Lung (tissue), 12 donors: Measurements from ENCODE around the gene AMZ1. TPM values are rescaled to one million over a fixed set of nuclear protein-coding genes. Genes with fewer than 3 reads are reported as not detected.
A peak's percentile ranks its signal among the peaks of the same experiment; 100 is the strongest.
"Not testable (repeated sequence)": the region's sequence is repeated elsewhere in the genome, so short reads cannot be mapped to it uniquely, and the experiment has no call there.

Experiments
- ATAC-seq: fragments of 200-7000 bp; cut with Tn5 transposase; one replicate; pipeline ENCODE4 v1.9.1; 2020; ENCODE audit warnings: moderate number of reproducible peaks; ENCODE audit not compliant: insufficient read depth, low FRiP score
- DNase-seq, 3 donors: peaks; one replicate each; pipeline ENCODE4 v3.0.0-alpha.2; 2013 to 2017
- H3K27ac ChIP-seq, 2 donors: one replicate each; pipeline ENCODE4 v1.5.1; 2013; ENCODE audit warnings: mild to moderate bottlenecking in 2 of 2, moderate library complexity in 2 of 2, control low read depth in 1 of 2, inconsistent platforms in 1 of 2, low read depth in 1 of 2, low read length in 1 of 2
- H3K27me3 ChIP-seq, 3 donors: one replicate each; pipeline ENCODE4 v1.5.1; 2013; ENCODE audit warnings: low read length in 2 of 3; ENCODE audit not compliant: control insufficient read depth in 3 of 3, insufficient read depth in 3 of 3
- H3K36me3 ChIP-seq, 4 donors: one replicate each; pipeline ENCODE4 v1.5.1; 2013; ENCODE audit warnings: low read length in 4 of 4, mild to moderate bottlenecking in 1 of 4, moderate library complexity in 1 of 4; ENCODE audit not compliant: control insufficient read depth in 4 of 4, insufficient read depth in 4 of 4
- H3K4me1 ChIP-seq, 5 donors: one replicate each; pipeline ENCODE4 v1.5.1; 2013; ENCODE audit warnings: low read length in 5 of 5, mild to moderate bottlenecking in 2 of 5, moderate library complexity in 1 of 5; ENCODE audit not compliant: control insufficient read depth in 5 of 5, insufficient read depth in 5 of 5
- H3K4me3 ChIP-seq: one replicate; pipeline ENCODE4 v1.5.1; 2013; ENCODE audit warnings: mild to moderate bottlenecking, control low read depth, moderate library complexity
- H3K9ac ChIP-seq, 2 donors: one replicate each; pipeline ENCODE4 v1.5.1; 2013; ENCODE audit warnings: low read length in 2 of 2, control low read depth in 1 of 2; ENCODE audit not compliant: insufficient read depth in 1 of 2
- H3K9me3 ChIP-seq, 4 donors: one replicate each; pipeline ENCODE4 v1.5.1; 2013; ENCODE audit warnings: low read length in 3 of 4, mild to moderate bottlenecking in 1 of 4, moderate library complexity in 1 of 4; ENCODE audit not compliant: control insufficient read depth in 4 of 4, insufficient read depth in 3 of 4
- WGBS, 2 donors: extraction: QIAGEN DNeasy Blood & Tissue Kit; methylation state at CpG; one replicate each; pipeline ENCODE4 v1.1.7; 2013; 5-methylcytosine and 5-hydroxymethylcytosine counted together
- polyA plus RNA-seq, 2 donors: library from polyadenylated mRNA; stranded (reverse); fragments of 200-250 nt; gene quantifications; one replicate each; pipeline ENCODE4 v1.2.1, GENCODE V29; 2013
- total RNA-seq, 2 donors: library from RNA; depleted of rRNA in 1 of 2; stranded (reverse); fragments of >200 nt in 1 of 2; gene quantifications; one replicate each; pipeline ENCODE4 v1.2.1, GENCODE V29; 2014 to 2021
- TF ChIP-seq, protein P1 (sequence below): IDR thresholded peaks from 2 replicates; pipeline ENCODE4 v1.5.1; 2012; ENCODE audit warnings: mild to moderate bottlenecking; ENCODE audit errors: control extremely low read depth, extremely low read depth
- donor health status: control.
- donor health status: control.
- donor health status: Bipolar disorder and iron deficiency.
- donor health status: healthy.
- donor health status: DM: yes; HTN: yes; CAD: no.

The AMZ1 gene
- total and polyA plus RNA-seq, 4 donors = 0.13 to 8.3 (median 0.52) TPM

DNA sequence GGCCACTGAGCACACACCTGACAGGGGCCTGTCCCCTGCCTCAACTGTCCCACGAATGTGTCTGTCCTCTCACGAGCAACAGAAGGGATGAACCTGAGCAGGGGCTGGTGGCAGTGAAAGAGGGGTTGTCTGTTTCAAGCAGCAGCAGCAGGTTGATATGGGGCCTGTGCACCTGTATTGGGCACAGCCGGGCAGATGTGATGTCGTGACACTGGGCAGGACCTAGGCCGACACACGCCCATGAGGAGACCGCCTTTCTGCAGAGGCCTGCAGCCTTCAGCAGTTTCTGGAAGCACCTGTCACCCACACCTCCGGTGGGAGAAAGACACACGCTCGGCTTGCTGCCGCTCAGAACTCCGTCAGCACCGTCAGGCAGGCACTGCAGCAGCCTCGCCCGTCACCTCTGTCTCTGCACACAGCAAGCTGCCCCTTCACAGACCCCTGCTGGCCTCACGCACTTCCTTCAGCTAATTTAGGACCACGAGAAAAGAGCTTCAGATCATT is 48.5 kb downstream of the AMZ1 start:
- no peak for ATAC-seq
- no peak for DNase-seq
- peaks cover 0 to 25% (median 8%) of the 10 kb centered on the region in 5 donors for H3K4me1 ChIP-seq
- H3K36me3 ChIP-seq = peaks cover 0 to 5% (median under 1%) of the 10 kb centered on the region in 4 donors
- H3K9me3 ChIP-seq = no peaks in the 10 kb centered on the region
- TF ChIP-seq, protein P1, sequence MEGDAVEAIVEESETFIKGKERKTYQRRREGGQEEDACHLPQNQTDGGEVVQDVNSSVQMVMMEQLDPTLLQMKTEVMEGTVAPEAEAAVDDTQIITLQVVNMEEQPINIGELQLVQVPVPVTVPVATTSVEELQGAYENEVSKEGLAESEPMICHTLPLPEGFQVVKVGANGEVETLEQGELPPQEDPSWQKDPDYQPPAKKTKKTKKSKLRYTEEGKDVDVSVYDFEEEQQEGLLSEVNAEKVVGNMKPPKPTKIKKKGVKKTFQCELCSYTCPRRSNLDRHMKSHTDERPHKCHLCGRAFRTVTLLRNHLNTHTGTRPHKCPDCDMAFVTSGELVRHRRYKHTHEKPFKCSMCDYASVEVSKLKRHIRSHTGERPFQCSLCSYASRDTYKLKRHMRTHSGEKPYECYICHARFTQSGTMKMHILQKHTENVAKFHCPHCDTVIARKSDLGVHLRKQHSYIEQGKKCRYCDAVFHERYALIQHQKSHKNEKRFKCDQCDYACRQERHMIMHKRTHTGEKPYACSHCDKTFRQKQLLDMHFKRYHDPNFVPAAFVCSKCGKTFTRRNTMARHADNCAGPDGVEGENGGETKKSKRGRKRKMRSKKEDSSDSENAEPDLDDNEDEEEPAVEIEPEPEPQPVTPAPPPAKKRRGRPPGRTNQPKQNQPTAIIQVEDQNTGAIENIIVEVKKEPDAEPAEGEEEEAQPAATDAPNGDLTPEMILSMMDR = no peak
- no peaks in the 10 kb centered on the region for H3K27me3 ChIP-seq
- H3K9ac ChIP-seq = no peak overlapping the region
- no peak overlapping the region for H3K4me3 ChIP-seq
- no peak overlapping the region for H3K27ac ChIP-seq
- WGBS, 2 donors = 68 to 84% methylated on average over 17 of the region's 17 CpGs

DNA sequence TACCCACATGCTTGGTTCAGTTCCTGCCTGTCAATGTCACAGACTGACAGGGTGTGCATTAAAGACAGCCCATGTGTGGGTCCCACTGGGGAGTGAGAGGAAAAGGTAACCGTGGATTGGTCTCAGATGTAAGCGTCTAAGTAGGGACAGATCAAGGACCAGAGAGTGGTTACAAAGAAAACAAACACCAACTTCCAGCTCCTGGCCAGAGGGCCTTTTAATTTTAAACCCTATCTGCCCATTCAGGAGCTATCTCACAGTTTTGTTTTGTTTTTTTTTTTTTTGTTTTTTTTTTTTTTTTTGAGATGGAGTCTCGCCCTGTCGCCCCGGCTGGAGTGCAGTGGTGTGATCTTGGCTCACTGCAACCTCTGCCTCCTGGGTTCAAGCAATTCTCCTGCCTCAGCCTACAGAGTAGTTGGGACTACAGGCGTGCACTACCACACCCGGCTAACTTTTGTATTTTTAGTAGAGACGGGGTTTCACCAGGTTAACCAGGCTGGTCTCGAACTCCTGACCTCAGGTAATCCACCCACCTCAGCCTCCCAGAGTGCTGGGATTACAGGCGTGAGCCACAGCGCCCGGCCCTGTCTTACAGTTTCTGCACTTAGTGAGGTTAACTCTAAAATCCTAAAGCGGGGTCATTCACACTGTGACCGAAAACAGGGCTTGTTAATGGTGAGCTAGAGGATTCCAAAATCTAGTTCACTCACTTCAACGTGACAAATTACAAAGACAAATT is 49.2 kb downstream of the AMZ1 start:
- DNase-seq, ATAC-seq, H3K36me3 ChIP-seq, H3K27me3 ChIP-seq, H3K27ac ChIP-seq, H3K4me3 ChIP-seq, H3K9me3 ChIP-seq, H3K9ac ChIP-seq: not testable (repeated sequence)
- WGBS, 2 donors = 91% methylated on average over 15 of the region's 15 CpGs
- H3K4me1 ChIP-seq = peaks cover 0 to 25% (median 8%) of the 10 kb centered on the region in 5 donors

DNA sequence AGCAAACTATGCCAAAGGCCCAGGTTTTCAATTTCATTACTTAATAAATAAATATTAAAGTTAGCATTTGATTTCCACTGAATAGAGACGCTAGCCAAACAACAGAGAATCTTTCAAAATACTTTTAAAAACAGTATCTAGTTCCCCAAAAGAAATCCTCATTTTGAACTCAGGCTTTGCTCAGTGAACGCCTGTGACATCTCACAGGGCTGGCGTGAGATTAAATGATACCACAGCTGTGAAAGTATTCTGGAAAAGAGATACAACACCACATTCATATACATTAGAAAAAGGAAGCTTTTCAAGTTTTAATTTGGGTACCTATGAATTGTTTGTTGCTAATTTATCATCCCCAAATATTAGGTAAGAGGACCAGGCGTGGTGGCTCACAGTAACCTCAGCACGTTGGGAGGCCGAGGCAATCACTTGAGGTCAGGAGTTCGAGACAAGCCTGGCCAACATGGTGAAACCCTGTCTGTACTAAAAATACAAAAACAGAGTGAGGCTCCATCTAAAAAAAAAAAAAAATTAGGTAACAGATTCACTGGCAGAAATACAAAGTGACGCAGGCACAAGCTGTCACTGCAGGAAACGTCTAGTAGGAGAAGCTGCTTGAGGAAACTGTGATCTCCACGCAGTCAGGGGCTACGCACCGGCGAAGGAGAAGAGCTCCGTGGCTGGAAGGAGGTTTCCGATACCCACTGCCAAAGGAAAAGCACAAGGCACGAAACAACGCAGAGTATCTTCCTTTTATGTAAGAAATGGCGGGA is 50.0 kb downstream of the AMZ1 start:
- ATAC-seq (no peak), DNase-seq (peak; percentile 53 to 85 (median 78))
- no peaks in the 10 kb centered on the region for H3K9me3 ChIP-seq
- TF ChIP-seq, protein P1 = no peak
- 24 to 50% methylated on average over 18 of the region's 18 CpGs for WGBS, 2 donors
- peaks cover 0 to 26% (median 7%) of the 10 kb centered on the region in 5 donors for H3K4me1 ChIP-seq
- no peak overlapping the region for H3K4me3 ChIP-seq
- peaks cover 0 to 4% (median 2%) of the 10 kb centered on the region in 4 donors for H3K36me3 ChIP-seq
- H3K27me3 ChIP-seq = no peaks in the 10 kb centered on the region
- H3K9ac ChIP-seq = no peak overlapping the region
- no peak overlapping the region for H3K27ac ChIP-seq
